SK-N-SH treated with all-trans-retinoic acid at 6 μM for 48 hours (cell line): ENCODE data around the gene SLU7.

ENCODE experiments used
- ATAC-seq: fragments of 200-7000 bp; cut with Tn5 transposase; 3 replicates; pipeline ENCODE4 v1.9.1; 2020; ENCODE audit warnings: mild to moderate bottlenecking, moderate library complexity
- CSDC2 ChIP-seq: fragments of 250-450 bp; sonication (Bioruptor Pico); IDR thresholded peaks from 2 replicates; pipeline ENCODE4 v1.5.0; 2020; ENCODE audit warnings: mild to moderate bottlenecking, moderate library complexity
- GLIS3 ChIP-seq: fragments of 250-450 bp; sonication (Bioruptor Pico); IDR thresholded peaks from 2 replicates; pipeline ENCODE4 v1.5.0; 2020; ENCODE audit warnings: mild to moderate bottlenecking, moderate library complexity
- ISL1 ChIP-seq: fragments of 250-450 bp; sonication (Bioruptor Pico); IDR thresholded peaks from 2 replicates; pipeline ENCODE4 v2.1.2; 2022; ENCODE audit warnings: mild to moderate bottlenecking, moderate library complexity
- PPARA ChIP-seq: fragments of 250-450 bp; sonication (Bioruptor Pico); IDR thresholded peaks from 2 replicates; pipeline ENCODE4 v1.5.0; 2020; ENCODE audit warnings: mild to moderate bottlenecking, borderline replicate concordance
- SNAI2 ChIP-seq: fragments of 250-450 bp; sonication (Bioruptor Pico); IDR thresholded peaks from 2 replicates; pipeline ENCODE4 v1.5.0; 2020; ENCODE audit warnings: mild to moderate bottlenecking, moderate library complexity
- TCF4 ChIP-seq: fragments of 250-450 bp; sonication (Bioruptor Pico); IDR thresholded peaks from 2 replicates; pipeline ENCODE4 v1.8.0; 2021; ENCODE audit warnings: mild to moderate bottlenecking, moderate library complexity, borderline replicate concordance
- TOX ChIP-seq: fragments of 250-450 bp; sonication (Bioruptor Pico); IDR thresholded peaks from 2 replicates; pipeline ENCODE4 v1.8.0; 2021; ENCODE audit warnings: mild to moderate bottlenecking, moderate library complexity, borderline replicate concordance
- ZC3H10 ChIP-seq: fragments of 250-450 bp; sonication (Bioruptor Pico); IDR thresholded peaks from 2 replicates; pipeline ENCODE4 v1.5.1; 2021; ENCODE audit warnings: mild to moderate bottlenecking, moderate library complexity
- ZFP3 ChIP-seq: fragments of 250-450 bp; sonication (Bioruptor Pico); IDR thresholded peaks from 2 replicates; pipeline ENCODE4 v1.5.0; 2020; ENCODE audit warnings: mild to moderate bottlenecking, moderate library complexity
- ZFP30 ChIP-seq: fragments of 450-650 bp; formaldehyde crosslinking; IDR thresholded peaks from 2 replicates; pipeline ENCODE4 v1.5.0; 2022; ENCODE audit warnings: mild to moderate bottlenecking, moderate library complexity
- TF ChIP-seq, protein P1 (sequence below): fragments of 250-450 bp; sonication (Bioruptor Pico); IDR thresholded peaks from 2 replicates; pipeline ENCODE4 v1.5.1; 2020; ENCODE audit warnings: low read depth, mild to moderate bottlenecking, moderate library complexity
- TF ChIP-seq, protein P2 (sequence below): fragments of 250-450 bp; sonication (Bioruptor Pico); IDR thresholded peaks from 2 replicates; pipeline ENCODE4 v1.8.0; 2020; ENCODE audit warnings: mild to moderate bottlenecking, moderate library complexity, borderline replicate concordance
- TF ChIP-seq, protein P3 (sequence below): fragments of 250-450 bp; sonication (Bioruptor Pico); IDR thresholded peaks from 2 replicates; pipeline ENCODE4 v1.5.0; 2020; ENCODE audit warnings: mild to moderate bottlenecking, moderate library complexity
- TF ChIP-seq, protein P4 (sequence below): fragments of 250-450 bp; sonication (Bioruptor Pico); IDR thresholded peaks from 2 replicates; pipeline ENCODE4 v1.5.1; 2021; ENCODE audit warnings: mild to moderate bottlenecking, moderate library complexity
- TF ChIP-seq, protein P5 (sequence below): fragments of 250-450 bp; sonication (Bioruptor Pico); IDR thresholded peaks from 2 replicates; pipeline ENCODE4 v1.8.0; 2021; ENCODE audit warnings: low read depth, mild to moderate bottlenecking, moderate library complexity, borderline replicate concordance

The SLU7 gene

DNA sequence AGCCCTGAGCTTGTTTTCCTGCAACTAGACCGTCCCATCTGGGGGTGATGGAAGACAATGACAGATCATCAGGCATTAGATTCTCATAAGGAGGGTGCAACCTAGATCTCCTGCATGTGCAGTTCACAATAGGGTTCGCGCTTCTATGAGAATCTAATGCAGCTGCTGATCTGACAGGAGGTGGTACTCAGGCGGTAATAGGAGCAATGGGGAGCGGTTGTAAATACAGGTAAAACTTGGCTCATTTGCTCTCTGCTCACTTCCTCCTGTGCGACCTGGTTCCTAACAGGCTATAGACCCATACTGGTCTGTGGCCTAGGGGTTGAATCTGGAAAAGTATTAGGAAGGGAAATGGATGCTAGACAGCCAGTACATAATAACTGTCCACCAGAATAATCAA, 42.5 kb upstream of the SLU7 start (continued):
- TF ChIP-seq, protein P1, sequence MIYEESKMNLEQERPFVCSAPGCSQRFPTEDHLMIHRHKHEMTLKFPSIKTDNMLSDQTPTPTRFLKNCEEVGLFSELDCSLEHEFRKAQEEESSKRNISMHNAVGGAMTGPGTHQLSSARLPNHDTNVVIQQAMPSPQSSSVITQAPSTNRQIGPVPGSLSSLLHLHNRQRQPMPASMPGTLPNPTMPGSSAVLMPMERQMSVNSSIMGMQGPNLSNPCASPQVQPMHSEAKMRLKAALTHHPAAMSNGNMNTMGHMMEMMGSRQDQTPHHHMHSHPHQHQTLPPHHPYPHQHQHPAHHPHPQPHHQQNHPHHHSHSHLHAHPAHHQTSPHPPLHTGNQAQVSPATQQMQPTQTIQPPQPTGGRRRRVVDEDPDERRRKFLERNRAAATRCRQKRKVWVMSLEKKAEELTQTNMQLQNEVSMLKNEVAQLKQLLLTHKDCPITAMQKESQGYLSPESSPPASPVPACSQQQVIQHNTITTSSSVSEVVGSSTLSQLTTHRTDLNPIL (CRISPR knock-in tag), result no peak
- TF ChIP-seq, protein P2, sequence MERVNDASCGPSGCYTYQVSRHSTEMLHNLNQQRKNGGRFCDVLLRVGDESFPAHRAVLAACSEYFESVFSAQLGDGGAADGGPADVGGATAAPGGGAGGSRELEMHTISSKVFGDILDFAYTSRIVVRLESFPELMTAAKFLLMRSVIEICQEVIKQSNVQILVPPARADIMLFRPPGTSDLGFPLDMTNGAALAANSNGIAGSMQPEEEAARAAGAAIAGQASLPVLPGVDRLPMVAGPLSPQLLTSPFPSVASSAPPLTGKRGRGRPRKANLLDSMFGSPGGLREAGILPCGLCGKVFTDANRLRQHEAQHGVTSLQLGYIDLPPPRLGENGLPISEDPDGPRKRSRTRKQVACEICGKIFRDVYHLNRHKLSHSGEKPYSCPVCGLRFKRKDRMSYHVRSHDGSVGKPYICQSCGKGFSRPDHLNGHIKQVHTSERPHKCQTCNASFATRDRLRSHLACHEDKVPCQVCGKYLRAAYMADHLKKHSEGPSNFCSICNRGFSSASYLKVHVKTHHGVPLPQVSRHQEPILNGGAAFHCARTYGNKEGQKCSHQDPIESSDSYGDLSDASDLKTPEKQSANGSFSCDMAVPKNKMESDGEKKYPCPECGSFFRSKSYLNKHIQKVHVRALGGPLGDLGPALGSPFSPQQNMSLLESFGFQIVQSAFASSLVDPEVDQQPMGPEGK, result no peak
- TF ChIP-seq PPARA (CRISPR knock-in tag) (no peak), ZFP3 (no peak)

DNA sequence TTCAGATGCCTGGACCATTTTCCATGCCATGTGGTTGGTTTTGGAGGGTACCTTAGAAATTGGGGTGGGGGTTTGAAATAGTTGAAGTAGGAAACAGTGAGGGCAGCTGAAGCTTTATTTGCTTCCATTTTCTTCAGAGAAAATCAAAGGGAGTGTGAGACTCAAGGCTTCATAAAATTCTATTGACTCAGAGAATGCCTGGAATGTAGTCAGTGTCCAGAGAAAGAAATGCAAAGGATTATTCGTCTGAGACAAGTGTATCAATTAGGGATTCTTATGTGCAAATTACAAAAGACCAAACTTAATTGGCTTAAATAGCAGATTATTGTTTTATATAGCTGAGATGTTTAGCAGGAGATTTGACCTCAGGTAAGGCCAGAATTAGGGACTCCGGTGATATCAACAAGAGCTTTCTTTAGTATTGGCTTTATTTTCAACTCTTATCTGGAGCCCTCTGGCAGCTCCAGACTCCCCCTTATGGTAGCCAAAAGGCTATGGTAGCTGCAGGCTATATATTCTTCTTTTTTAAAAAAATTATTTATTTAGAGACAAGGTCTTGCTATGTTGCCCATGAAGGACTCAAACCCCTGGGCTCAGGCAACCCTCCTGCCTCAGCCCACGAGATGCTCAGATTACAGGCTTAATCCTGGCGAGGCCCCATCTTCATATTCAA, 41.6 kb upstream of the SLU7 start:
- TF ChIP-seq ZFP3, result no peak
- TF ChIP-seq SNAI2 (CRISPR knock-in tag), result no peak
- TF ChIP-seq, protein P2, result no peak
- TF ChIP-seq, protein P3, sequence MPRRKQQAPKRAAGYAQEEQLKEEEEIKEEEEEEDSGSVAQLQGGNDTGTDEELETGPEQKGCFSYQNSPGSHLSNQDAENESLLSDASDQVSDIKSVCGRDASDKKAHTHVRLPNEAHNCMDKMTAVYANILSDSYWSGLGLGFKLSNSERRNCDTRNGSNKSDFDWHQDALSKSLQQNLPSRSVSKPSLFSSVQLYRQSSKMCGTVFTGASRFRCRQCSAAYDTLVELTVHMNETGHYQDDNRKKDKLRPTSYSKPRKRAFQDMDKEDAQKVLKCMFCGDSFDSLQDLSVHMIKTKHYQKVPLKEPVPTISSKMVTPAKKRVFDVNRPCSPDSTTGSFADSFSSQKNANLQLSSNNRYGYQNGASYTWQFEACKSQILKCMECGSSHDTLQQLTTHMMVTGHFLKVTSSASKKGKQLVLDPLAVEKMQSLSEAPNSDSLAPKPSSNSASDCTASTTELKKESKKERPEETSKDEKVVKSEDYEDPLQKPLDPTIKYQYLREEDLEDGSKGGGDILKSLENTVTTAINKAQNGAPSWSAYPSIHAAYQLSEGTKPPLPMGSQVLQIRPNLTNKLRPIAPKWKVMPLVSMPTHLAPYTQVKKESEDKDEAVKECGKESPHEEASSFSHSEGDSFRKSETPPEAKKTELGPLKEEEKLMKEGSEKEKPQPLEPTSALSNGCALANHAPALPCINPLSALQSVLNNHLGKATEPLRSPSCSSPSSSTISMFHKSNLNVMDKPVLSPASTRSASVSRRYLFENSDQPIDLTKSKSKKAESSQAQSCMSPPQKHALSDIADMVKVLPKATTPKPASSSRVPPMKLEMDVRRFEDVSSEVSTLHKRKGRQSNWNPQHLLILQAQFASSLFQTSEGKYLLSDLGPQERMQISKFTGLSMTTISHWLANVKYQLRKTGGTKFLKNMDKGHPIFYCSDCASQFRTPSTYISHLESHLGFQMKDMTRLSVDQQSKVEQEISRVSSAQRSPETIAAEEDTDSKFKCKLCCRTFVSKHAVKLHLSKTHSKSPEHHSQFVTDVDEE, result no peak
- no peak for TF ChIP-seq PPARA (CRISPR knock-in tag)
- TF ChIP-seq, protein P1 (CRISPR knock-in tag), result no peak
- TF ChIP-seq, protein P4, sequence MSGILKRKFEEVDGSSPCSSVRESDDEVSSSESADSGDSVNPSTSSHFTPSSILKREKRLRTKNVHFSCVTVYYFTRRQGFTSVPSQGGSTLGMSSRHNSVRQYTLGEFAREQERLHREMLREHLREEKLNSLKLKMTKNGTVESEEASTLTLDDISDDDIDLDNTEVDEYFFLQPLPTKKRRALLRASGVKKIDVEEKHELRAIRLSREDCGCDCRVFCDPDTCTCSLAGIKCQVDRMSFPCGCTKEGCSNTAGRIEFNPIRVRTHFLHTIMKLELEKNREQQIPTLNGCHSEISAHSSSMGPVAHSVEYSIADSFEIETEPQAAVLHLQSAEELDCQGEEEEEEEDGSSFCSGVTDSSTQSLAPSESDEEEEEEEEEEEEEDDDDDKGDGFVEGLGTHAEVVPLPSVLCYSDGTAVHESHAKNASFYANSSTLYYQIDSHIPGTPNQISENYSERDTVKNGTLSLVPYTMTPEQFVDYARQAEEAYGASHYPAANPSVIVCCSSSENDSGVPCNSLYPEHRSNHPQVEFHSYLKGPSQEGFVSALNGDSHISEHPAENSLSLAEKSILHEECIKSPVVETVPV, result no peak
- no peak for TF ChIP-seq GLIS3 (CRISPR knock-in tag)
- TF ChIP-seq, protein P5, sequence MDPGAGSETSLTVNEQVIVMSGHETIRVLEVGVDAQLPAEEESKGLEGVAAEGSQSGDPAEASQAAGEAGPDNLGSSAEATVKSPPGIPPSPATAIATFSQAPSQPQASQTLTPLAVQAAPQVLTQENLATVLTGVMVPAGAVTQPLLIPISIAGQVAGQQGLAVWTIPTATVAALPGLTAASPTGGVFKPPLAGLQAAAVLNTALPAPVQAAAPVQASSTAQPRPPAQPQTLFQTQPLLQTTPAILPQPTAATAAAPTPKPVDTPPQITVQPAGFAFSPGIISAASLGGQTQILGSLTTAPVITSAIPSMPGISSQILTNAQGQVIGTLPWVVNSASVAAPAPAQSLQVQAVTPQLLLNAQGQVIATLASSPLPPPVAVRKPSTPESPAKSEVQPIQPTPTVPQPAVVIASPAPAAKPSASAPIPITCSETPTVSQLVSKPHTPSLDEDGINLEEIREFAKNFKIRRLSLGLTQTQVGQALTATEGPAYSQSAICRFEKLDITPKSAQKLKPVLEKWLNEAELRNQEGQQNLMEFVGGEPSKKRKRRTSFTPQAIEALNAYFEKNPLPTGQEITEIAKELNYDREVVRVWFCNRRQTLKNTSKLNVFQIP (CRISPR knock-in tag), result no peak
- no peak for TF ChIP-seq ZFP30
- no peak for TF ChIP-seq TOX (CRISPR knock-in tag)
- no peak for TF ChIP-seq ISL1
- no peak for TF ChIP-seq TCF4 (CRISPR knock-in tag)
- TF ChIP-seq ZC3H10, result no peak
- TF ChIP-seq CSDC2 (CRISPR knock-in tag), result no peak
- peak; percentile 42 for ATAC-seq
